MCF 10A (cell line): ENCODE results near the gene SOAT2. TPM values are rescaled to one million over a fixed set of nuclear protein-coding genes. Genes with fewer than 3 reads are reported as not detected.

Experiments
- BruUV-seq: library from RNA; stranded (reverse); fragments of 400-500 nt; replicated peaks from 2 replicates; lab custom pipeline; 2021; lab: Mats Ljungman, UMichigan
- CTCF ChIA-PET: fragments of 300-600 bp; sonication (Branson Sonifier 250); formaldehyde crosslinking; extraction: SDS; loops from one replicate; lab custom pipeline; 2021; ENCODE audit warnings: antibody characterized with exemption, inconsistent platforms; lab: Yijun Ruan, JAX
- POLR2A ChIA-PET: fragments of 300-600, 350-650 bp; sonication (Branson Sonifier 250); formaldehyde crosslinking; extraction: SDS; loops from one replicate; lab custom pipeline; 2020; ENCODE audit warnings: antibody characterized with exemption, inconsistent platforms; lab: Yijun Ruan, JAX
- DNase-seq: peaks from one replicate; pipeline ENCODE4 v3.0.0-alpha.2; 2018; ENCODE audit not compliant: unreplicated experiment
- H3K27ac Mint-ChIP-seq: one replicate; pipeline ENCODE4 v1.8.0; 2022; ENCODE audit warnings: mild to moderate bottlenecking, low read depth, mixed read lengths; ENCODE audit not compliant: unreplicated experiment
- H3K27me3 Mint-ChIP-seq: one replicate; pipeline ENCODE4 v1.8.0; 2022; ENCODE audit warnings: mixed read lengths; ENCODE audit not compliant: insufficient read depth, unreplicated experiment
- H3K36me3 Mint-ChIP-seq: one replicate; pipeline ENCODE4 v1.8.0; 2022; ENCODE audit warnings: mild to moderate bottlenecking, moderate library complexity, mixed read lengths; ENCODE audit not compliant: insufficient read depth, unreplicated experiment
- H3K4me1 Mint-ChIP-seq: one replicate; pipeline ENCODE4 v1.8.0; 2022; ENCODE audit warnings: mixed read lengths; ENCODE audit not compliant: insufficient read depth, unreplicated experiment
- H3K4me3 Mint-ChIP-seq: one replicate; pipeline ENCODE4 v1.8.0; 2022; ENCODE audit warnings: mild to moderate bottlenecking, moderate library complexity, mixed read lengths; ENCODE audit not compliant: unreplicated experiment
- H3K9me3 Mint-ChIP-seq: one replicate; pipeline ENCODE4 v1.8.0; 2022; ENCODE audit warnings: mixed read lengths; ENCODE audit not compliant: unreplicated experiment
- intact Hi-C: fragments of 100-400 bp; cut with micrococcal nuclease; formaldehyde crosslinking; loops from 2 replicates; pipeline ENCODE4 v1.14.1; 2022
- total RNA-seq: library from RNA; stranded (reverse); gene quantifications from 2 replicates; pipeline ENCODE4 v1.2.3, GENCODE V29; 2022
- TF ChIP-seq, protein P1 (sequence below): fragments of 200-600 bp; IDR thresholded peaks from one replicate; pipeline ENCODE4 v1.8.0; 2022; ENCODE audit warnings: antibody characterized with exemption, mild to moderate bottlenecking; ENCODE audit not compliant: unreplicated experiment

Gene SOAT2
- total RNA-seq, 1 experiment from 2014 or later = not detected

GRCh38 chr12:53062977-53063707 is 40.1 kb upstream of the SOAT2 start:
- ChIA-PET POLR2A (interaction anchor here (1.0 to 2.0 kb wide), 4 partner anchors 8 to 37 kb away, joined by 3 to 6 read pairs (median 5); no protein-coding TSS in a partner anchor), CTCF (interaction anchor here (0.7 to 15.4 kb wide), 4 partner anchors 9 to 97 kb away, joined by 3 to 267 read pairs (median 52); partner anchors contain the start of genes IGFBP6, SOAT2 and SPRYD3)
- H3K9me3 Mint-ChIP-seq = no peaks in the 10 kb centered on the region
- no peaks in the 10 kb centered on the region for H3K27me3 Mint-ChIP-seq
- TF ChIP-seq, protein P1, sequence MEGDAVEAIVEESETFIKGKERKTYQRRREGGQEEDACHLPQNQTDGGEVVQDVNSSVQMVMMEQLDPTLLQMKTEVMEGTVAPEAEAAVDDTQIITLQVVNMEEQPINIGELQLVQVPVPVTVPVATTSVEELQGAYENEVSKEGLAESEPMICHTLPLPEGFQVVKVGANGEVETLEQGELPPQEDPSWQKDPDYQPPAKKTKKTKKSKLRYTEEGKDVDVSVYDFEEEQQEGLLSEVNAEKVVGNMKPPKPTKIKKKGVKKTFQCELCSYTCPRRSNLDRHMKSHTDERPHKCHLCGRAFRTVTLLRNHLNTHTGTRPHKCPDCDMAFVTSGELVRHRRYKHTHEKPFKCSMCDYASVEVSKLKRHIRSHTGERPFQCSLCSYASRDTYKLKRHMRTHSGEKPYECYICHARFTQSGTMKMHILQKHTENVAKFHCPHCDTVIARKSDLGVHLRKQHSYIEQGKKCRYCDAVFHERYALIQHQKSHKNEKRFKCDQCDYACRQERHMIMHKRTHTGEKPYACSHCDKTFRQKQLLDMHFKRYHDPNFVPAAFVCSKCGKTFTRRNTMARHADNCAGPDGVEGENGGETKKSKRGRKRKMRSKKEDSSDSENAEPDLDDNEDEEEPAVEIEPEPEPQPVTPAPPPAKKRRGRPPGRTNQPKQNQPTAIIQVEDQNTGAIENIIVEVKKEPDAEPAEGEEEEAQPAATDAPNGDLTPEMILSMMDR = no peak
- H3K4me3 Mint-ChIP-seq = no peak overlapping the region
- peaks cover 11% of the 10 kb centered on the region for H3K4me1 Mint-ChIP-seq
- BruUV-seq = no TSS peak
- intact Hi-C loops = no loop called here
- DNase-seq = no peak
- H3K27ac Mint-ChIP-seq = no peak overlapping the region
- peaks cover 62% of the 10 kb centered on the region for H3K36me3 Mint-ChIP-seq

GRCh38 chr12:53063708-53064612 is 39.3 kb upstream of the SOAT2 start:
- no peak overlapping the region for H3K4me3 Mint-ChIP-seq
- no peaks in the 10 kb centered on the region for H3K9me3 Mint-ChIP-seq
- DNase-seq = no peak
- H3K36me3 Mint-ChIP-seq = peaks cover 56% of the 10 kb centered on the region
- H3K27me3 Mint-ChIP-seq = no peaks in the 10 kb centered on the region
- ChIA-PET POLR2A (interaction anchor here (1.1 to 2.0 kb wide), 2 partner anchors 34 to 36 kb away, joined by 4 to 6 read pairs; no protein-coding TSS in a partner anchor), CTCF (interaction anchor here (0.6 to 15.4 kb wide), 10 partner anchors 10 to 413 kb away, joined by 3 to 267 read pairs (median 4); partner anchors contain the start of genes AAAS, IGFBP6, SOAT2 and SPRYD3)
- intact Hi-C loops = no loop called here
- TF ChIP-seq, protein P1 = no peak
- H3K4me1 Mint-ChIP-seq = peaks cover 11% of the 10 kb centered on the region
- no peak overlapping the region for H3K27ac Mint-ChIP-seq
- TSS peak; percentile 66 for BruUV-seq

DNA sequence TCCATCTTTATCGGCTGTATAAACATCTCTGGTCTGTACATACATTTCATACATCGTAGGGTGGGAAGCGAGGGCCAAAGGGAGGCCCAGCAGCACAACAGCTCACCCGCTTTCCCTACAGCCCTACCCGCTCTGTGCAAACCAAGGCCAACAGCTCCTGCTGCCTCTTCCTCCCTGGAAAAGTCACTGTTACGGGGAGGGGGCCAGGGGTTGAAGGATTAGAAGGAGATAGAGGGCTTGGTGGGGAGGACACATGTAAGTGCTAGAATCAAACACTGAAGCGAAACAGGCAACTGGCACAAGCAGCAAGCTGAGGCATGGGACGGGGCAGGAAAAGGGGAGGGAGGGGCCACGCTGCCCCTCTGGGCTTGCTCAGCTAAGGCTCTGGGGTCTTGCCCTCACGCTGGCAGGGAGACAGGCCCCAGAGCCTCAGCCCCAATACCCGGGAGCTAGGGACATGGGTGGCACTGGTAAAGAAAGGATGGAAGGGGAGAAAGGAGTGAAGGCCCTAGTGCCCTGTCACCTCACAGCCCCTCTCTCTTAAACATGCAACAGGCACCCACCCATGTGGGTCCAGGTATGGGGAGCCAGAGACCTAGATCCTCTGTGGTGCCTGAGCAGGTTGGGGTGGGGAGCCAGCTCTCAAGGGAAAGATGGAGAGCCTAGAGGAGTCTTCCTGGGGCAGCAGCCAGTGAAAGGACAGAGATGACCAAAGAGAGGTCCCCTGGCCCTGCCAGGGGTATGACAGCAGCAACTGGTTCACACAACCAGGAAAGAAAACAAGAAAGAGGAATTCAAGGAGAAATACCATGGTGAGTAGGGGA is 38.5 kb upstream of the SOAT2 start:
- Mint-ChIP-seq H3K36me3 (peaks cover 55% of the 10 kb centered on the region), H3K27ac (no peak overlapping the region), H3K4me3 (no peak overlapping the region), H3K9me3 (no peaks in the 10 kb centered on the region), H3K27me3 (no peaks in the 10 kb centered on the region), H3K4me1 (peaks cover 11% of the 10 kb centered on the region)
- no peak for DNase-seq
- CTCF ChIA-PET = interaction anchor here (0.6 to 15.4 kb wide), 24 partner anchors 8 to 412 kb away, joined by 3 to 267 read pairs (median 6); partner anchors contain the start of genes AAAS, IGFBP6, SOAT2 and SPRYD3
- POLR2A ChIA-PET = interaction anchor here (0.8 to 2.6 kb wide), 4 partner anchors 13 to 35 kb away, joined by 3 to 39 read pairs (median 10); partner anchors contain the start of genes IGFBP6 and SPRYD3
- intact Hi-C loops = no loop called here
- TF ChIP-seq, protein P1 = no peak
- no TSS peak for BruUV-seq
